Measurements from ENCODE around the gene CNTN1.

The CNTN1 gene

GRCh38 chr12:40663781-40664180, 28.5 kb upstream of the CNTN1 start:
- H3K79me1 ChIP-seq (ENCODE audit: low read length): no peaks in the 10 kb centered on the region
- H3K36me3 ChIP-seq (ENCODE audit: control insufficient read depth in 1 of 2, insufficient read depth in 2 of 2, low read length in 2 of 2): no peaks in the 10 kb centered on the region
- H2BK5ac ChIP-seq (ENCODE audit: low read depth, low read length, poor library complexity): no peak overlapping the region
- no peak overlapping the region for H3K27ac ChIP-seq (ENCODE audit: low read depth, low read length)
- no peak overlapping the region for H4K91ac ChIP-seq (ENCODE audit: low read depth, low read length)
- no peak overlapping the region for H2BK12ac ChIP-seq (ENCODE audit: low read length)
- no peak overlapping the region for H3K4me2 ChIP-seq (ENCODE audit: low read length)
- DNase-seq: no peak
- no peaks in the 10 kb centered on the region for H3K79me2 ChIP-seq (ENCODE audit: control insufficient read depth, insufficient read depth, low read length, poor library complexity)
- H4K12ac ChIP-seq (ENCODE audit: low read depth, low read length): no peak overlapping the region
- H3K14ac ChIP-seq (ENCODE audit: low read length): no peak overlapping the region
- no peak overlapping the region for H4K8ac ChIP-seq (ENCODE audit: low read depth, low read length)
- no peak overlapping the region for H3K18ac ChIP-seq (ENCODE audit: low read length)
- peaks cover 5% of the 10 kb centered on the region for H3K9me3 ChIP-seq (ENCODE audit: insufficient read depth, low read depth, low read length)
- H3K27me3 ChIP-seq (ENCODE audit: insufficient read depth, low read length): no peaks in the 10 kb centered on the region
- no peaks in the 10 kb centered on the region for H3K4me1 ChIP-seq (ENCODE audit: control insufficient read depth in 1 of 2, insufficient read depth in 2 of 2, low read length in 2 of 2)
- no peak overlapping the region for H3K4ac ChIP-seq (ENCODE audit: low read depth, low read length)
- H3K9ac ChIP-seq (ENCODE audit: low read length): no peak overlapping the region
- WGBS (ENCODE audit: extremely low coverage, insufficient coverage, insufficient read length): no CpG with 5 or more reads among the region's 1 CpG
- no peak overlapping the region for H2AK5ac ChIP-seq (ENCODE audit: low read length)
- no peak overlapping the region for H2AFZ ChIP-seq (ENCODE audit: insufficient read depth, low read length, poor library complexity)
- H3K23ac ChIP-seq (ENCODE audit: low read length): no peak overlapping the region
- H3K4me3 ChIP-seq (ENCODE audit: low read depth, low read length): no peak overlapping the region
- no peak overlapping the region for H2BK120ac ChIP-seq (ENCODE audit: insufficient read depth, low read length, poor library complexity)

GRCh38 chr12:40668099-40668529, 24.1 kb upstream of the CNTN1 start:
- H2BK5ac ChIP-seq (ENCODE audit: low read depth, low read length, poor library complexity): no peak overlapping the region
- H3K79me1 ChIP-seq (ENCODE audit: low read length): no peaks in the 10 kb centered on the region
- no peaks in the 10 kb centered on the region for H3K36me3 ChIP-seq (ENCODE audit: control insufficient read depth in 1 of 2, insufficient read depth in 2 of 2, low read length in 2 of 2)
- no peak overlapping the region for H2BK12ac ChIP-seq (ENCODE audit: low read length)
- H4K8ac ChIP-seq (ENCODE audit: low read depth, low read length): no peak overlapping the region
- no peak overlapping the region for H2AK5ac ChIP-seq (ENCODE audit: low read length)
- no peak overlapping the region for H3K4ac ChIP-seq (ENCODE audit: low read depth, low read length)
- no peak overlapping the region for H4K12ac ChIP-seq (ENCODE audit: low read depth, low read length)
- no peak overlapping the region for H2AFZ ChIP-seq (ENCODE audit: insufficient read depth, low read length, poor library complexity)
- H4K91ac ChIP-seq (ENCODE audit: low read depth, low read length): no peak overlapping the region
- H3K9ac ChIP-seq (ENCODE audit: low read length): no peak overlapping the region
- DNase-seq: no peak
- H3K14ac ChIP-seq (ENCODE audit: low read length): no peak overlapping the region
- H3K4me2 ChIP-seq (ENCODE audit: low read length): no peak overlapping the region
- H3K27me3 ChIP-seq (ENCODE audit: insufficient read depth, low read length): no peaks in the 10 kb centered on the region
- WGBS (ENCODE audit: extremely low coverage, insufficient coverage, insufficient read length): no CpG with 5 or more reads among the region's 1 CpG
- H3K9me3 ChIP-seq (ENCODE audit: insufficient read depth, low read depth, low read length): no peaks in the 10 kb centered on the region
- no peak overlapping the region for H3K23ac ChIP-seq (ENCODE audit: low read length)
- no peak overlapping the region for H3K27ac ChIP-seq (ENCODE audit: low read depth, low read length)
- H3K18ac ChIP-seq (ENCODE audit: low read length): no peak overlapping the region
- no peak overlapping the region for H3K4me3 ChIP-seq (ENCODE audit: low read depth, low read length)
- H3K79me2 ChIP-seq (ENCODE audit: control insufficient read depth, insufficient read depth, low read length, poor library complexity): no peaks in the 10 kb centered on the region
- H3K4me1 ChIP-seq (ENCODE audit: control insufficient read depth in 1 of 2, insufficient read depth in 2 of 2, low read length in 2 of 2): no peaks in the 10 kb centered on the region
- H2BK120ac ChIP-seq (ENCODE audit: insufficient read depth, low read length, poor library complexity): no peak overlapping the region

DNA sequence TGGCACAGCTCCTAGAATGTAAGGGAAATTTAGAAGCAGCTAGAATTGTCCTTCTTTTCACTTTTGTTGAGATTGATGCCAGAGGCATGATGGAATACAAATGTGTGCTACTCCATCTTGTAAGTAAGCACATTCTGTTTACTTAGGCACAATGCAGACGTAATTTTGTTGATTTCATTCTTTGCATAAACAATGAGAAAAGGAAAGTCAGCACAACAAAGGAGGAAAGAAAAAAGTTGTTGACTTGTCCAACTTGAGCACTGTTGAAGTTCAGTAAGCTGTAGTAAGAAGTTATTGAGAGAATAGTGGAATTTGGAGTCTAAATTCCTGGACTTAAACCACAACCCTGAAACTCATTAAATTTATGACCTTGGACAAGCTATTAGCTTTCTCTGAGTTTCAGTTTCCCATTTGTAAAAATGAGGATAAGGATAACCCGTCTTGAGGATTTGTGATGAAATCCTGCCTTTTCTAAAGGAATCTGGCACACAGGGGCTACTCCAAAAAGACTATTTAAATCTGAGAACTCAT, 19.4 kb upstream of the CNTN1 start:
- no CpG with 5 or more reads among the region's 2 CpGs for WGBS (ENCODE audit: extremely low coverage, insufficient coverage, insufficient read length)
- H2AK5ac ChIP-seq (ENCODE audit: low read length): no peak overlapping the region
- no peak overlapping the region for H3K4ac ChIP-seq (ENCODE audit: low read depth, low read length)
- no peak overlapping the region for H4K12ac ChIP-seq (ENCODE audit: low read depth, low read length)
- H3K4me3 ChIP-seq (ENCODE audit: low read depth, low read length): no peak overlapping the region
- no peaks in the 10 kb centered on the region for H3K36me3 ChIP-seq (ENCODE audit: control insufficient read depth in 1 of 2, insufficient read depth in 2 of 2, low read length in 2 of 2)
- H3K18ac ChIP-seq (ENCODE audit: low read length): no peak overlapping the region
- DNase-seq: no peak
- no peak overlapping the region for H4K91ac ChIP-seq (ENCODE audit: low read depth, low read length)
- no peak overlapping the region for H2BK12ac ChIP-seq (ENCODE audit: low read length)
- no peak overlapping the region for H4K8ac ChIP-seq (ENCODE audit: low read depth, low read length)
- H3K9me3 ChIP-seq (ENCODE audit: insufficient read depth, low read depth, low read length): no peaks in the 10 kb centered on the region
- no peak overlapping the region for H2AFZ ChIP-seq (ENCODE audit: insufficient read depth, low read length, poor library complexity)
- H3K27me3 ChIP-seq (ENCODE audit: insufficient read depth, low read length): no peaks in the 10 kb centered on the region
- H3K79me1 ChIP-seq (ENCODE audit: low read length): no peaks in the 10 kb centered on the region
- no peak overlapping the region for H3K23ac ChIP-seq (ENCODE audit: low read length)
- no peak overlapping the region for H3K9ac ChIP-seq (ENCODE audit: low read length)
- no peak overlapping the region for H2BK120ac ChIP-seq (ENCODE audit: insufficient read depth, low read length, poor library complexity)
- H2BK5ac ChIP-seq (ENCODE audit: low read depth, low read length, poor library complexity): no peak overlapping the region
- H3K14ac ChIP-seq (ENCODE audit: low read length): no peak overlapping the region
- no peak overlapping the region for H3K27ac ChIP-seq (ENCODE audit: low read depth, low read length)
- H3K4me2 ChIP-seq (ENCODE audit: low read length): no peak overlapping the region
- H3K4me1 ChIP-seq (ENCODE audit: control insufficient read depth in 1 of 2, insufficient read depth in 2 of 2, low read length in 2 of 2): no peaks in the 10 kb centered on the region
- H3K79me2 ChIP-seq (ENCODE audit: control insufficient read depth, insufficient read depth, low read length, poor library complexity): no peaks in the 10 kb centered on the region

GRCh38 chr12:40681148-40681547, 11.1 kb upstream of the CNTN1 start:
- H2BK120ac ChIP-seq (ENCODE audit: insufficient read depth, low read length, poor library complexity): no peak overlapping the region
- H3K36me3 ChIP-seq (ENCODE audit: control insufficient read depth in 1 of 2, insufficient read depth in 2 of 2, low read length in 2 of 2): no peaks in the 10 kb centered on the region
- no peak overlapping the region for H3K4me2 ChIP-seq (ENCODE audit: low read length)
- no peak overlapping the region for H2AFZ ChIP-seq (ENCODE audit: insufficient read depth, low read length, poor library complexity)
- no peak overlapping the region for H4K12ac ChIP-seq (ENCODE audit: low read depth, low read length)
- H3K14ac ChIP-seq (ENCODE audit: low read length): no peak overlapping the region
- no peaks in the 10 kb centered on the region for H3K9me3 ChIP-seq (ENCODE audit: insufficient read depth, low read depth, low read length)
- H3K79me1 ChIP-seq (ENCODE audit: low read length): no peaks in the 10 kb centered on the region
- H3K4ac ChIP-seq (ENCODE audit: low read depth, low read length): no peak overlapping the region
- no peak overlapping the region for H4K91ac ChIP-seq (ENCODE audit: low read depth, low read length)
- no peak for DNase-seq
- no peak overlapping the region for H2AK5ac ChIP-seq (ENCODE audit: low read length)
- no peaks in the 10 kb centered on the region for H3K4me1 ChIP-seq (ENCODE audit: control insufficient read depth in 1 of 2, insufficient read depth in 2 of 2, low read length in 2 of 2)
- no CpG with 5 or more reads among the region's 2 CpGs for WGBS (ENCODE audit: extremely low coverage, insufficient coverage, insufficient read length)
- no peak overlapping the region for H3K27ac ChIP-seq (ENCODE audit: low read depth, low read length)
- no peak overlapping the region for H3K4me3 ChIP-seq (ENCODE audit: low read depth, low read length)
- H2BK5ac ChIP-seq (ENCODE audit: low read depth, low read length, poor library complexity): no peak overlapping the region
- no peak overlapping the region for H3K23ac ChIP-seq (ENCODE audit: low read length)
- H2BK12ac ChIP-seq (ENCODE audit: low read length): no peak overlapping the region
- H4K8ac ChIP-seq (ENCODE audit: low read depth, low read length): no peak overlapping the region
- H3K79me2 ChIP-seq (ENCODE audit: control insufficient read depth, insufficient read depth, low read length, poor library complexity): no peaks in the 10 kb centered on the region
- H3K18ac ChIP-seq (ENCODE audit: low read length): no peak overlapping the region
- no peaks in the 10 kb centered on the region for H3K27me3 ChIP-seq (ENCODE audit: insufficient read depth, low read length)
- H3K9ac ChIP-seq (ENCODE audit: low read length): no peak overlapping the region
